ENCODE data around the gene PAPPA2.

Gene PAPPA2

GRCh38 chr1:176803042-176803441 lies 340.1 kb downstream of the PAPPA2 start:
- DNase-seq (ENCODE audit: low spot score), result no peak

- DNase-seq (ENCODE audit: low spot score), result no peak
Observed at GRCh38 chr1:176803596-176803995, 340.6 kb downstream of the PAPPA2 start.

DNA sequence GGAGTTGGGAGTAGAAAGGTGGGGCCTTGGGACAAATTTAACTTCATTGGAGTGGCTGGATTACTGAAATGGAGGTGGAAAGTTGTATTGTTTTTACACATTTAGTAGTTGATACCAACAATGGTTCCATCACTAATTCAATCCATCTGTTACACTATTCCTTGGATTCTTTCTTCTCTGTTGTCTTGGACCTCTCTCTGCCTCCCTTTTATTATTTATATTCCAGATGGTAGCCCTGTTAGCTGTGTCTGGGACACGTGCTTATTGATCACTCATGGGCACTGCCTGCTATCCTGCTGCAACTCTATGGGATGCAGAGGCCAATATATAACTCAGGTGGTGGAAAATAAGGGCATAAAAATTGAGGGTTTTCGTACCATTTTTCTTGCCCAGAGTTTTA lies 346.3 kb downstream of the PAPPA2 start:
- DNase-seq (ENCODE audit: low spot score), result no peak

DNA sequence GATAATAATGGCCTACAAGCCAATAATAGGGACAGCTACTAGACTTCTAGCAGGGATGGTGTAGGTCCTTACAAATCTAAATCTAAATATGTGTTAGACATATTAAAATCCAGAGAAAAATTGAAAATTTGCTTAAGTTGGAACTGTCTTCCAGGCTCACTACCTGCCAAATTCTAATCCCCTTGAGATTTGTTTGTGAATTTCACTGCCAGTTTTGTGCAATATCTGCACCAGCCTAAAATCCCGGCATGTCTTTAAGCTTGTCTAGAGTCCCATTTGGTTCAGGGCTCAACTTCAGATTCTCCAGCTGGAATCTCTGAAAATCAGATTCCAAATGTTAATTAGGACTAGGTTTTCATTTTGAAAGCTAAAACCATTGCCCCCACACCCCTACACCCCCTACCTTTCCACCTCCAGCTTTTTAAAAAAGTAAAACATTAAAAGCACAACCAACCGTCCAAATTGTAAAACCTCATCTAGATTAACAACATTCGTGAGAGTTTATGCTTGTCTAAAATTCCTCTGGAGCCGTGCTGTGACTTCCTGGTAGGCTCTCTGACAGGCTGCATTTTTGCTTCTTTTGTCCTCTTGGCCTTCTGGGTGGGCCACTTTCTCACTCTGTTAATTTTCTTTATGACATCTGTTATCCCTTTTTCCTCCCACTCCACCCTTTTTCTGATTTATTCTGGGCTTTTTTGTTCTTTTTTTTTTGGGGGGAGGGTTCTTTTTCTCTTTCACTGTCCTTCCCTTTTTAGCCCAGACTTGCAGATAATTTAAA lies 348.7 kb downstream of the PAPPA2 start:
- DNase-seq (ENCODE audit: low spot score), result no peak

DNA sequence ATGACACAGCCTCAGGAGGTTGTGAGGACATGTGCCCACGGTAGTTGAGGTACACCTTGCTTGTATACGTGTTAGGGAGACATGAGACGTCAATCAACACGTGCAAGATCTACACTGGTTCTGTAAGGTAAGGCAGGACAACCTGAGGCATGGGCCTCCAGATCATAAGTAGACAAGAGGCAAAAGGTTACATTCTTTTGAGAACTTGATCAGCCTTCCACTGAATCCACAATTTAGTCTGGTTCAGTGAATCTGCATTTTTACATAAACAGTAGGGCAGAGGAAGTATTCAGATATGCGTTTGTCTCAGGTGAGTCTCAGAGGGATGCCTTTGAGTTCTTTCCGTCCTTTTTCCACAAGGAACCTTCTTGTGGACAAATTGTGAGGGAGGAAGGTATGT lies 352.6 kb downstream of the PAPPA2 start:
- no peak for DNase-seq (ENCODE audit: low spot score)

DNA sequence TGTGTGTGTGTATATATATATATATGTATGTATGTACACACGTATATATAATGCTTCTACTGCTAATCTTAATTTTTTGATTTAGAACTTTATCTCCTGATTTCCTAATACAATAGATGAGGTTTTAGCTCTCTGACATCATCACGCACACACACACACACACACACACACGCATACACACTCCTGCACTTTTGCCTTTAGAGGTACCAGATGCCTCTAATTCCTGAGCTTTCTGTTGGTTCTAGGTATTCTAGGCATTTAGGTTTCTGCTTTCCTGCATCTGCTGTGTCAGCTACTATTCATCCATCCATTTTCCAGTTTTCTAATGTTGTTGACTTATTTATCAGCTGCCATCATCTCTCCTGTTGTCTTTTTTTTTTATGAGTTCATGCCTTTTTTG lies 353.3 kb downstream of the PAPPA2 start:
- DNase-seq (ENCODE audit: low spot score), result no peak

DNA sequence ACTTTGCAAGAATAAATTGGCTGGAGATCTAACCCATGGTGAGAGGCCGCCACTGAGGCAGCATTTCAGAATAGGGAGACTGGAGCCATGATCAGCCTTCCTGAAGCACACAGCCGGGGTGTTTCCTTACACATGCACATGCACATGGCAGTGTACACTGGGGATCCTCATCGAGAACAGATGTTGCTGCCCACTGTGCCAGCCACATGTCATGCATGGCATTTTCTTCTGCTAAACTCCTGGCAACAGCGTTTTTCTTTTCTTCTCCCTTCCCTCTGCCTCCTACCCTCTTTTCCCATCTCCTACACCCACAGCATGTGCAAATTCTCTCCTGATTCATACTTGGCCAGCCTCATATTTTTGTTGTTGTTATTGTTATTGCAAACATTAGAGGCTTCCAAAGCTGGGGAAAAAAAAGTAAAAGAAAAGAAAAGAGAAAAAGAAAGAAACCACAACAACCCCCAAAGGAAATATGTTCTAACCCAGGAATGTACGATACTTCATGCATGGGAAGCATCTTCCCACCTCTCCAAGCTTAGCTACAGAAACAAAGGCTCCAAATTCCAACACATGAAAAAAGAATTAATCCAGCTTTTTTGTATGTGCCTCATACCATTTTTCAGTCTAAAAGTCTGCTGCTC lies 357.5 kb downstream of the PAPPA2 start:
- no peak for DNase-seq (ENCODE audit: low spot score)

DNA sequence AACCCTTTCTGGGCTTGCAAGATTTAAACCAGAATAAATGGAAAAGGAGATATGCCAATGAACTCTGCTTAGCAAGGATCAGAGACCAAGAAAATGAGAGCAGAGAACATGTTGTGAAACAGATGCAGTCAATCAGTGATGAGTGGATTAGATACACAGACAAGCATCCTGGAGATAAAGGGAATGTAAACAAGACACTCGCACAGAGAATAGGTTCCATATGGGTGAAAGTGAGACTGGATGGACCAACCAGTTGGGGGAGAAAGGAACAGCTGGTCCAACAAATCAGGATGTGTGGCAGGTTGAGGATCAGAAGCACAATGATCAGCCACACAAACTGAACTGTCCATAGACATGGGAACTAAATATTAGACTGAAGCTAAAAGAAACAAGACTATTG lies 363.3 kb downstream of the PAPPA2 start:
- no peak for DNase-seq (ENCODE audit: low spot score)

DNA sequence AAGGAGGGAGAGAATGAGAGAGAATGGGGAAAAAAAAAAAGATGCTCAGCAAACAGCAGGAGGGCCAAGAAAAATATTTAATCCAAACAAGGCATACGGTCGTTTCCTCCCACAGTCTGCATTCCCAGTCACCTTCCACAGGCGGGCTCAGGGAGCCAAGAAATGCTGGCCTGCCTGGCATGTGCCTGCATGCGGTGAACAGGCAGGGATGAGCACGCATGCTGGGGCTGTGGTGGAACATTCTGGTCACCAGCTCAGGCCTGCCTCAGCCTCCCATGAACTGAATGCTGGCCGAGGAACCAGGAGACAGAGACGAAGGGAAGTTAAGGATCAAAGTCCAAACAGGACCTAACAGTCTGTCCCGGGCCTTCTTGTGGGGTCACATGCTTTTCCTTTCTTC lies 366.3 kb downstream of the PAPPA2 start:
- DNase-seq (ENCODE audit: low spot score), result no peak

GRCh38 chr1:176831150-176831549 lies 368.2 kb downstream of the PAPPA2 start:
- DNase-seq (ENCODE audit: low spot score), result no peak

GRCh38 chr1:176837708-176838107 lies 374.7 kb downstream of the PAPPA2 start:
- no peak for DNase-seq (ENCODE audit: low spot score)

DNA sequence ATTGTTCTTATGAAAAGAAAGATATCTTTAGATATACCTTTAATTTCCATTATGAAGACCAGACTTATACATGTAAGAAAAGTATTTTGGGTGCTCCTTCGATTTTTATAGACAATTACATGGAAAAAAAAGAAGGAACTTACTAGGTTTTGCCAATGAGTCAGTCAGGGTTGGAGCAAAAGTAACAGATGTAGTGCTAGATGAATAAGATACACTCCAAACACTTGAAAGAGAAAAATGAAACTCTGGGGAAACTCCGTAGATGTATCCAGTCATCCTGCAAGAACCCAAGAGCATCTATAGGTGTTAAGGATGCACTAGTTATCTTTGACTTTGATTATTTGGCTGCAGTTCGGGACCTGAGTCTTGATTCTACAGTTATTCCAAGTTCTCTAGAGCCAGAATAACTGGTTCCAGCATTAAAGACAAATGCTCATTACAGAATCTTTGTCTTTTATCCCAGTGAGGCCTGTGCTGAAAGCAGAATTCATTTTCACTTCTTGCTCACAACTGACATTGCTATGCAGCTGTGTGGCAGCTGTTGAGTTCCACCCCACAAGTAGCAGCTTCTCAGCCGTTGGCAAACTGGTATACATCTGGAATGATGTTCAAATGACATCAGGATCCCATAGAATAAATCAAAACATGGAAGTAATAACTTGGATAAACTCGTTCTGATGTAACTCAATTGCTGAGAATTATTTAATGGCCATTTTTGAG lies 375.5 kb downstream of the PAPPA2 start:
- DNase-seq (ENCODE audit: low spot score), result no peak

DNA sequence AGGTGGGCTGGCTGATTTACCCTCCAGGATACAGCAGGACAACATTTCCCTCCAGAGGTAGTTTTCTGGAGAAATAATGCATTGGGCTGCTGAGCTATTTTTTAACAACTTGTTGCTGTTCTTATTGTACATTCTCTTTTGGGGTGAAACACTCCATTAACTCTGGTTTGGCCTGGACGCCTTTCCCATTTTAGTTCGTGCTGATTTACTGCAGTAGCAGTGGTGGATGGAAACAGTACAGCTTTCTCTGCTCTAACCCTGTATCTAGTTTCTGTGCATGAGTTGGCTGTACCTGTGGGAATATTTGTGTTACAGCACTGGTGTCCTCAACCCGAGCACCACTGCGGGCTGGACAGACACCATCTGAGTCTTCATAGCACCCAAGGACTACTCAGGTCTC lies 376.2 kb downstream of the PAPPA2 start:
- DNase-seq (ENCODE audit: low spot score), result no peak

DNA sequence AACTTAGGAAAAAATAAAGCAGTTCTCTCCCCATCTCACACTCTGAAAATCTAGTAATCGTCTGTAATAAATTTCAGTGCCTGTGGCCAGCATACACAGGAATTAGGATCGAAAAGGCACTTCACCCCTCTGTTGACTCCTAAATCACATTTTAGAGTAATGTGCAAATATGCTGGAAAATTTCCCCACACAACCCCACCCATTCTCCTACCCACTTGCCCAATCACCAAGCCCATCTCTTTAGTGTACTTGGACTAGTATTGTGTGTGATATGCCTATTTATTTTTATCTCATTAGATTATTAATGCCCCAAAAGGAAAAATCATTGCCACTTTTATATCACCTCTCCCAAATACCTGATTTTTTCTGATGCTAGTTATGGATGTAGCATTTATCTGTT lies 378.3 kb downstream of the PAPPA2 start:
- DNase-seq (ENCODE audit: low spot score), result no peak

DNA sequence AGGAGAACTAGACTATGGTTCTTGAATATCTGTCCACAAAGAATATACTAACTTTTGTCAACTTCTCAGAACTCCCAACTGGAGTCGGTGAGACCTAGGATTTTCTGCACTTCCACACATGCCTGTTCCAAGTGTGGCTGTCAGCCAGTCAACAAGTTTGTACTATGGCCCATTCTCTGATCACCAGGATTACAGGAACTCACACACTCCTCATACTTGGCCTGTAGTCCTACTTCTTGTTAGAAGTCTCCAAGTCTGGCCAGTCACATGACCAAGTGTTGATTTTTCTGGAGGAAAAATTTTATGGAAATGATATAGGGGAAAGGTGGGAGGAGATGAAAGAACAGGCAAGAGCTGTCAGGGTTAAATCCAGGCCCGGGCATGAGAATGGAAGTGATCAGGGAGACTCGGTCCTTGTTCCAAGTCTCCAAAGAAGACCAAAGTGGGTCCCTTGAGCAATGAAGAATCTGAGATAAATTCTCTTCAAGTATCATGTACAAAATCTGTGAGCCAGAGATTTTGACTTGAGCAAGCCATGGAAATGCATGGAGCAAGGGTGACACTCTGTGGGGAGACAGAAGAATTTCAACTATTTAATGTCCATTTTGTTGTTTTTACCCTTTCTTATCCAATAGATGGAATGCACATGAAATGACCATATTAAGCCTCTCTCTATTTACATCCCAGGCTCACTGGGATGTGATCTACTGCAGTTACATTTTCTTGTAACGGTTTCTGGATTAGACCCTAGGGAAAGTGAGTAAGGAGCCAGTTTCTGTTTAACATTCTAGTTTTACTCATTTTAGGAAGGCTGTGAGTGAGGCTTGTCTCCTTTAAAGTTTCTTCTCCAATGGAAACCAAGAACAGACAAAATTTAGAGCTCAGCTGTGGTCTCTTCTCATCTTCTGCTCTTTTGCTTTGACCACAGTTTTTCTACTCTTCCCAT lies 380.6 kb downstream of the PAPPA2 start:
- peak; percentile 55 for DNase-seq (ENCODE audit: low spot score)

GRCh38 chr1:176847052-176847451 lies 384.1 kb downstream of the PAPPA2 start:
- DNase-seq (ENCODE audit: low spot score), result peak; percentile 17

GRCh38 chr1:176849281-176849680 lies 386.3 kb downstream of the PAPPA2 start:
- DNase-seq (ENCODE audit: low spot score), result no peak

GRCh38 chr1:176850871-176851270 lies 387.9 kb downstream of the PAPPA2 start:
- no peak for DNase-seq (ENCODE audit: low spot score)

DNA sequence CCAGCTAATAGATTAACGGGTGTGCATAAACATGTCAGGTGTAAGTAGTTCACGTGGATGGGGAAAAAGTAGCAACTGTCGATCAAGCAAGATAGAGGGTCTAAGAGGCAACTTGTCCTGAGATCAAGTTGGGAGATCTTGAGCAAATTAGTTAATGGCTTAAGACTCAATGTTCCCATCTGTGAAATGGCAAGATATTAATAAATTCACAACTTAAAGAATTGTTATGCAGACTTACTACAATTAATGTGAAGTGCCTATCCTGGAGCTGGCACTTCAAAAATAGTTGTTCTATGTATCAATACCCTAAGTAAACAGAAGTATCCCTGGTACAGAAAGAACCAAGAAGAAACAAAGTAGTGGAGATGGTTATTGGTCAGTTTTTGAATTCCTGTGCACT lies 389.1 kb downstream of the PAPPA2 start:
- no peak for DNase-seq (ENCODE audit: low spot score)

DNA sequence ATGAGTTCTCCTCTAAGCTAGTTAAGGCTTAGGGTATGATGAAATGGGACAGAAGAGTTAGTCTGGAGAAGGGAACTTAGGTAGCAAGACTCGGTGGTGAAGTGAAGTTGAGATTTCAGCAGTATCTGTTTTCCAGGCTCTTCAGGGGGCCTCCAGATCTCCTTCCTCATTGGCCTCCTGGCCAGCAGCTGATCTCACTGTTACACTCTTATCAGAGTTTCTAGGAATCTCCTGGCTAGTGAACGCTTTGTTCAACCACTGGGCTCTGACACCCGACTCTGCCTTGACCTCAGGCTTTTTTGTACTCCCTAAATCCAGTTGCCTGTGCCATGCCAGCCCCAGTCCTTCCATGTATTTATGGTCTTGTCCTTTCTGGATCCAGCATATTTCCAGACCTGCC lies 390.5 kb downstream of the PAPPA2 start:
- DNase-seq (ENCODE audit: low spot score), result no peak

DNA sequence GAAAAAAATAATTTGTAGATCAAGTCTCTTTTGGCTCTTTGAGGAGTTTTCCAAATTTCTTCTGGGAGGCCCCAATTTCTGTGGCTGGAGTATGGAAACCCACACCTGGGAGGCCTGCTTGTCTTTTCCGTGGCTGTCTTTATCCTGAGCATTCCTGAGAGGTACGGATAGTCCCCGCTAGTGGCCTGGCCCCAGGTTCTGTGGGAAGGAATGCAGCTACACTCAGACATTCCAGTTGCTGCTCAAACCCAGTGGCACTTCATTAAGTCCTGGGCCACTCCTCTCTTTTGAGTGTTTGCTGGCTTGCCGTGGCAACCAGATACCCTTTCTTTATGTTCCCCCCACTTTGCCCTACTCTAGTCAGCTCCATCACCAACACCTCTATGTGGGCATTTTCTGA lies 391.1 kb downstream of the PAPPA2 start:
- no peak for DNase-seq (ENCODE audit: low spot score)

Measured in kidney tubule cell (primary cell).